C4-2B (cell line): ENCODE results near the gene KLRK1.

Experiments used
- ZFX ChIP-seq: fragments of 450-650 bp; IDR thresholded peaks from 2 replicates; pipeline ENCODE4 v1.6.1; 2017
- TF ChIP-seq, protein P1 (sequence below): fragments of 450-650 bp; conservative IDR thresholded peaks from 2 replicates; pipeline ENCODE4 v1.5.1; 2017; ENCODE audit warnings: mild to moderate bottlenecking

GRCh38 chr12:10395390-10395998 is 5.7 kb upstream of the KLRK1 start:
- TF ChIP-seq, protein P1, sequence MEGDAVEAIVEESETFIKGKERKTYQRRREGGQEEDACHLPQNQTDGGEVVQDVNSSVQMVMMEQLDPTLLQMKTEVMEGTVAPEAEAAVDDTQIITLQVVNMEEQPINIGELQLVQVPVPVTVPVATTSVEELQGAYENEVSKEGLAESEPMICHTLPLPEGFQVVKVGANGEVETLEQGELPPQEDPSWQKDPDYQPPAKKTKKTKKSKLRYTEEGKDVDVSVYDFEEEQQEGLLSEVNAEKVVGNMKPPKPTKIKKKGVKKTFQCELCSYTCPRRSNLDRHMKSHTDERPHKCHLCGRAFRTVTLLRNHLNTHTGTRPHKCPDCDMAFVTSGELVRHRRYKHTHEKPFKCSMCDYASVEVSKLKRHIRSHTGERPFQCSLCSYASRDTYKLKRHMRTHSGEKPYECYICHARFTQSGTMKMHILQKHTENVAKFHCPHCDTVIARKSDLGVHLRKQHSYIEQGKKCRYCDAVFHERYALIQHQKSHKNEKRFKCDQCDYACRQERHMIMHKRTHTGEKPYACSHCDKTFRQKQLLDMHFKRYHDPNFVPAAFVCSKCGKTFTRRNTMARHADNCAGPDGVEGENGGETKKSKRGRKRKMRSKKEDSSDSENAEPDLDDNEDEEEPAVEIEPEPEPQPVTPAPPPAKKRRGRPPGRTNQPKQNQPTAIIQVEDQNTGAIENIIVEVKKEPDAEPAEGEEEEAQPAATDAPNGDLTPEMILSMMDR, result no peak
- TF ChIP-seq ZFX, result no peak
